Measurements from ENCODE around the gene MED23. TPM values are rescaled to one million over a fixed set of nuclear protein-coding genes. Genes with fewer than 3 reads are reported as not detected.

MED23 gene
- total RNA-seq, 1 donor from 2014 or later: 29.5 TPM

DNA sequence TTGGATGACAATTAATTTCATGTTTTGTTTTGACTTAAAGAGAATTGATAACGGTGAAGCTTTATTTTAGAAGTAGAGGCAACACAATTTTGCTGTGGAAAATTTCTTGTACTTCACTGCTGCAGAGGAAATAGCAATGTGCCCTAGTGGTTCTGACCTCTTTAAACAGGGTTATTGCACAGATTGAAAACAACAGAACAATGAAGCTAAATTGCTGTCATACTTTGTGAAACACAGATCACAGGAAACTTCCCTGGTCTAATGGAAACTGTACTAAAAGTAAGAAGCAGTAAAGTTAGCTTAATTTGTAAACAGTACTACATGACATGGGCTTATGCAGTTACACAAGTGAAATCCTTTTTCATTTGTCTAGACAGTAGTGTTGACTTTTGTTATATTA lies 41.8 kb upstream of the MED23 start:
- Histone ChIP-seq H3K9ac (ENCODE audit: low read length) (no peak overlapping the region), H2AFZ (ENCODE audit: low read depth, low read length) (no peak overlapping the region), H3K4me3 (ENCODE audit: insufficient read depth, low read depth, low read length) (no peak overlapping the region), H3K4me1 (ENCODE audit: insufficient read depth, low read length) (no peaks in the 10 kb centered on the region), H4K20me1 (ENCODE audit: insufficient read depth, low read length) (no peaks in the 10 kb centered on the region), H3K79me2 (ENCODE audit: insufficient read depth, low read length) (no peaks in the 10 kb centered on the region), H3K27me3 (ENCODE audit: insufficient read depth, low read length) (no peaks in the 10 kb centered on the region), H3K36me3 (ENCODE audit: insufficient read depth, low read length) (no peaks in the 10 kb centered on the region), H3K9me3 (ENCODE audit: insufficient read depth, low read depth, low read length) (no peaks in the 10 kb centered on the region), H3K27ac (ENCODE audit: low read depth, low read length) (no peak overlapping the region), H3K4me2 (ENCODE audit: low read length) (no peak overlapping the region)
- Mint-ChIP-seq H3K27me3 (ENCODE audit: low read depth, unreplicated experiment) (no peaks in the 10 kb centered on the region), H3K4me1 (ENCODE audit: low read depth, unreplicated experiment) (peaks cover 4% of the 10 kb centered on the region), H3K36me3 (ENCODE audit: low read depth, unreplicated experiment) (no peaks in the 10 kb centered on the region), H3K9me3 (ENCODE audit: unreplicated experiment) (no peaks in the 10 kb centered on the region), H3K4me3 (ENCODE audit: unreplicated experiment) (no peak overlapping the region), H3K27ac (ENCODE audit: unreplicated experiment) (no peak overlapping the region)
- TF ChIP-seq, protein P1, sequence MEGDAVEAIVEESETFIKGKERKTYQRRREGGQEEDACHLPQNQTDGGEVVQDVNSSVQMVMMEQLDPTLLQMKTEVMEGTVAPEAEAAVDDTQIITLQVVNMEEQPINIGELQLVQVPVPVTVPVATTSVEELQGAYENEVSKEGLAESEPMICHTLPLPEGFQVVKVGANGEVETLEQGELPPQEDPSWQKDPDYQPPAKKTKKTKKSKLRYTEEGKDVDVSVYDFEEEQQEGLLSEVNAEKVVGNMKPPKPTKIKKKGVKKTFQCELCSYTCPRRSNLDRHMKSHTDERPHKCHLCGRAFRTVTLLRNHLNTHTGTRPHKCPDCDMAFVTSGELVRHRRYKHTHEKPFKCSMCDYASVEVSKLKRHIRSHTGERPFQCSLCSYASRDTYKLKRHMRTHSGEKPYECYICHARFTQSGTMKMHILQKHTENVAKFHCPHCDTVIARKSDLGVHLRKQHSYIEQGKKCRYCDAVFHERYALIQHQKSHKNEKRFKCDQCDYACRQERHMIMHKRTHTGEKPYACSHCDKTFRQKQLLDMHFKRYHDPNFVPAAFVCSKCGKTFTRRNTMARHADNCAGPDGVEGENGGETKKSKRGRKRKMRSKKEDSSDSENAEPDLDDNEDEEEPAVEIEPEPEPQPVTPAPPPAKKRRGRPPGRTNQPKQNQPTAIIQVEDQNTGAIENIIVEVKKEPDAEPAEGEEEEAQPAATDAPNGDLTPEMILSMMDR (IDR thresholded peaks at IDR 0.05; ENCODE audit: insufficient read depth, low read depth, low read length): no peak
- TF ChIP-seq EZH2 (IDR thresholded peaks at IDR 0.05; ENCODE audit: insufficient read depth, low read length): no peak
- FAIRE-seq (peak; percentile 37), DNase-seq (ENCODE audit: low read depth) (no peak)

DNA sequence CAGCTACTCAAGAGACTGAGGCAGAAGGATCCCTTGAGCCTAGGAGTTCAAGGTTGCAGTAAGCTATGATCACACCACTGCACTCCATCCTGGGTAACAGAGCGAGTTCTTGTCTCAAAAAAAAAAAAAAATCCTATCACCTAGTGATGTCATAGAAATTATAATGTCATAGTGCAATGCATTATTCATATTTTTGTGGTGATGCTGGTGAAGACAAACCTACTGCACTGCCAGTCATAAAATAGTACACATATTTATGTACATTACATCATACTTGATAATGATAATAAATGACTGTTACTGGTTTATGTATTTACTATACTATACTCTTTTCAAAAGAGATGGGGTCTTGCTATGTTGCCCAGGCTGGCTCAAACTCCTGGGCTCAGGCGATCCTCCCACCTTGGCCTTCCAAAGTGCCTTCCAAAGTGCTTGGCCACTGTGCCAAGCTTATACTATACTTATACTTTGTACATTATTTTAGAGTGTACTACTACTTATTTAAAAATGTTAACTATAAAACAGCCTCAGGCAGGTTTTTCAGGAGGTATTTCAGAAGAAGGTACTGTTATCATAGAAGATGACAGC lies 35.6 kb upstream of the MED23 start:
- Histone ChIP-seq H3K4me2 (ENCODE audit: low read length) (no peak overlapping the region), H3K36me3 (ENCODE audit: insufficient read depth, low read length) (no peaks in the 10 kb centered on the region), H3K9ac (ENCODE audit: low read length) (no peak overlapping the region), H3K4me1 (ENCODE audit: insufficient read depth, low read length) (no peaks in the 10 kb centered on the region), H3K79me2 (ENCODE audit: insufficient read depth, low read length) (no peaks in the 10 kb centered on the region), H2AFZ (ENCODE audit: low read depth, low read length) (no peak overlapping the region), H3K27me3 (ENCODE audit: insufficient read depth, low read length) (no peaks in the 10 kb centered on the region), H3K4me3 (ENCODE audit: insufficient read depth, low read depth, low read length) (no peak overlapping the region), H3K9me3 (ENCODE audit: insufficient read depth, low read depth, low read length) (no peaks in the 10 kb centered on the region), H4K20me1 (ENCODE audit: insufficient read depth, low read length) (no peaks in the 10 kb centered on the region), H3K27ac (ENCODE audit: low read depth, low read length) (no peak overlapping the region)
- FAIRE-seq: no peak
- peaks cover 6% of the 10 kb centered on the region for H3K4me1 Mint-ChIP-seq (ENCODE audit: low read depth, unreplicated experiment)
- H3K4me3 Mint-ChIP-seq (ENCODE audit: unreplicated experiment): no peak overlapping the region
- TF ChIP-seq EZH2 (IDR thresholded peaks at IDR 0.05; ENCODE audit: insufficient read depth, low read length): no peak
- TF ChIP-seq, protein P1 (IDR thresholded peaks at IDR 0.05; ENCODE audit: insufficient read depth, low read depth, low read length): no peak
- H3K9me3 Mint-ChIP-seq (ENCODE audit: unreplicated experiment): no peaks in the 10 kb centered on the region
- H3K36me3 Mint-ChIP-seq (ENCODE audit: low read depth, unreplicated experiment): no peaks in the 10 kb centered on the region
- no peak for DNase-seq (ENCODE audit: low read depth)
- no peak overlapping the region for H3K27ac Mint-ChIP-seq (ENCODE audit: unreplicated experiment)
- no peaks in the 10 kb centered on the region for H3K27me3 Mint-ChIP-seq (ENCODE audit: low read depth, unreplicated experiment)

DNA sequence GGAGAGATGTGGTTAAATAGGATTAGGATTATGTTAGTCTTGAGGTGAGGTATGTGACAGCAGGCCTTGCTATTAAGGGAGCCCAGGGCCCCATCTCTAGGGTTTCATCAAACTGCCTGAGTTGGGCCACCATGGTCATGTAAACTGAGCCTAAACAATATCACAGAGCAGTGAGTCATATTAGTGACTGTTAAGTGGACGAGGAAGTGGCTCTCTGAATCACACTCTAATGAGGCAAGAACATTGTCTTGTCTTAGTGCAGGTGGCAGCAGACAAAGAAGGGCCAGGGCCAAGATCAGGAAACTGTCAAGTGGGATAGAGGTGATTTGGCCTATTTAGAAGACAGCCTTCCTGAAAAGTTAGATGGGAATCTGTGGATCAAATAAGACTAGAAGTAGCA lies 32.2 kb upstream of the MED23 start:
- Histone ChIP-seq H3K4me3 (ENCODE audit: insufficient read depth, low read depth, low read length) (no peak overlapping the region), H3K4me2 (ENCODE audit: low read length) (no peak overlapping the region), H3K4me1 (ENCODE audit: insufficient read depth, low read length) (no peaks in the 10 kb centered on the region), H3K79me2 (ENCODE audit: insufficient read depth, low read length) (no peaks in the 10 kb centered on the region), H4K20me1 (ENCODE audit: insufficient read depth, low read length) (no peaks in the 10 kb centered on the region), H2AFZ (ENCODE audit: low read depth, low read length) (no peak overlapping the region), H3K9me3 (ENCODE audit: insufficient read depth, low read depth, low read length) (no peaks in the 10 kb centered on the region), H3K9ac (ENCODE audit: low read length) (no peak overlapping the region), H3K27me3 (ENCODE audit: insufficient read depth, low read length) (no peaks in the 10 kb centered on the region), H3K36me3 (ENCODE audit: insufficient read depth, low read length) (no peaks in the 10 kb centered on the region), H3K27ac (ENCODE audit: low read depth, low read length) (no peak overlapping the region)
- peak; percentile 58 for FAIRE-seq
- Mint-ChIP-seq H3K4me1 (ENCODE audit: low read depth, unreplicated experiment) (peaks cover 6% of the 10 kb centered on the region), H3K36me3 (ENCODE audit: low read depth, unreplicated experiment) (no peaks in the 10 kb centered on the region), H3K27ac (ENCODE audit: unreplicated experiment) (no peak overlapping the region), H3K9me3 (ENCODE audit: unreplicated experiment) (no peaks in the 10 kb centered on the region), H3K4me3 (ENCODE audit: unreplicated experiment) (no peak overlapping the region), H3K27me3 (ENCODE audit: low read depth, unreplicated experiment) (no peaks in the 10 kb centered on the region)
- no peak for TF ChIP-seq EZH2 (IDR thresholded peaks at IDR 0.05; ENCODE audit: insufficient read depth, low read length)
- TF ChIP-seq, protein P1 (IDR thresholded peaks at IDR 0.05; ENCODE audit: insufficient read depth, low read depth, low read length): no peak
- DNase-seq (ENCODE audit: low read depth): peak; percentile 42

Measured in astrocyte (in vitro differentiated cells and primary cell).